WERI-Rb-1 (cell line): ENCODE results near the gene SLC22A31.
"Not testable (repeated sequence)": the region's sequence is repeated elsewhere in the genome, so short reads cannot be mapped to it uniquely, and the experiment has no call there.

ENCODE experiments used
- DNase-seq: peaks from one replicate; pipeline ENCODE4 v3.0.0-alpha.2; 2020
- H3K27ac ChIP-seq: fragments of 250-450 bp; sonication (Bioruptor Pico); 2 replicates; pipeline ENCODE4 v1.5.1; 2020; ENCODE audit warnings: mild to moderate bottlenecking, moderate library complexity
- H3K27me3 ChIP-seq: fragments of 250-450 bp; sonication (Bioruptor Pico); 2 replicates; pipeline ENCODE4 v1.5.1; 2021; ENCODE audit warnings: mild to moderate bottlenecking, low read depth, moderate library complexity; ENCODE audit not compliant: insufficient read depth, severe bottlenecking
- H3K36me3 ChIP-seq: fragments of 250-450 bp; sonication (Bioruptor Pico); 2 replicates; pipeline ENCODE4 v1.5.1; 2020; ENCODE audit warnings: mild to moderate bottlenecking, moderate library complexity
- H3K4me3 ChIP-seq: 2 replicates; pipeline ENCODE4 v1.5.1; 2011; ENCODE audit warnings: low read depth, mild to moderate bottlenecking, control low read depth, low read length
- H3K9me3 ChIP-seq: fragments of 250-450 bp; sonication (Bioruptor Pico); 2 replicates; pipeline ENCODE4 v1.5.1; 2021; ENCODE audit warnings: mild to moderate bottlenecking, moderate library complexity; ENCODE audit not compliant: severe bottlenecking
- CTCF ChIP-seq: IDR thresholded peaks from 2 replicates; pipeline ENCODE4 v1.5.1; 2011; ENCODE audit warnings: low read depth, mild to moderate bottlenecking, control low read depth, inconsistent platforms, low read length

Gene SLC22A31

DNA sequence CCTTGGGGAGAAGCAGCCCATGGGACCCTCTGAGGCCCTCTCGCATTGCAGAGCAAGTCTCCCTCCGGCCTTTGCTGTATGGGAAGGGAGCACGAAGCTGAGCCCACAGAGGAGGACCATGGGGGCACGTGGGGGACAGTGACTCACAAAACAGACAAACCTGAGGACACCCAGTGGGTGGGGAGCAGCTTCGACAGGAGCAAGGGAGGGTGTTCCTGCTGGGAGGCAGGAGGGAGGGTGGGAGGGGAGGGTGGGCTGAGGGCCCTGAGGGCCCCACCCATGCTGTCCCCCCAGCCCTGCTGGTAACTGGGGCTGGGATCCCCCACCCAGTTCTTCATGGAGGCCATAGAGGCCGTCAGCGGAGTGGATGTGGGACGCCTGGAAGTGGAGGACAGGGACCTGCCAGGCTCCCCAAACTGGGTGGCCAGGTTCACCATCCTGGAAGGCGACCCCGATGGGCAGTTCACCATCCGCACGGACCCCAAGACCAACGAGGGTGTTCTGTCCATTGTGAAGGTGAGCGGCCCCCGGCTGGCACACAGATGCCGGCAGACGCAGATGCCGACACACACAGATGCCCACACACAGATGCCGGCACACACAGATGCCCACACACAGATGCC lies 12.5 kb downstream of the SLC22A31 start:
- TF ChIP-seq CTCF, result no peak
- DNase-seq, result no peak
- Histone ChIP-seq H3K36me3 (no peaks in the 10 kb centered on the region), H3K9me3 (no peaks in the 10 kb centered on the region), H3K27me3 (no peaks in the 10 kb centered on the region), H3K27ac (no peak overlapping the region), H3K4me3 (no peak overlapping the region)

GRCh38 chr16:89187032-89187769 lies 13.1 kb downstream of the SLC22A31 start:
- Histone ChIP-seq H3K4me3 (no peak overlapping the region), H3K27me3 (no peaks in the 10 kb centered on the region), H3K36me3 (no peaks in the 10 kb centered on the region), H3K9me3 (no peaks in the 10 kb centered on the region), H3K27ac (no peak overlapping the region)
- no peak for TF ChIP-seq CTCF
- DNase-seq, result no peak

- H3K9me3 ChIP-seq, H3K27ac ChIP-seq: not testable (repeated sequence)
Observed at GRCh38 chr16:89186593-89187031, 13.7 kb downstream of the SLC22A31 start.

DNA sequence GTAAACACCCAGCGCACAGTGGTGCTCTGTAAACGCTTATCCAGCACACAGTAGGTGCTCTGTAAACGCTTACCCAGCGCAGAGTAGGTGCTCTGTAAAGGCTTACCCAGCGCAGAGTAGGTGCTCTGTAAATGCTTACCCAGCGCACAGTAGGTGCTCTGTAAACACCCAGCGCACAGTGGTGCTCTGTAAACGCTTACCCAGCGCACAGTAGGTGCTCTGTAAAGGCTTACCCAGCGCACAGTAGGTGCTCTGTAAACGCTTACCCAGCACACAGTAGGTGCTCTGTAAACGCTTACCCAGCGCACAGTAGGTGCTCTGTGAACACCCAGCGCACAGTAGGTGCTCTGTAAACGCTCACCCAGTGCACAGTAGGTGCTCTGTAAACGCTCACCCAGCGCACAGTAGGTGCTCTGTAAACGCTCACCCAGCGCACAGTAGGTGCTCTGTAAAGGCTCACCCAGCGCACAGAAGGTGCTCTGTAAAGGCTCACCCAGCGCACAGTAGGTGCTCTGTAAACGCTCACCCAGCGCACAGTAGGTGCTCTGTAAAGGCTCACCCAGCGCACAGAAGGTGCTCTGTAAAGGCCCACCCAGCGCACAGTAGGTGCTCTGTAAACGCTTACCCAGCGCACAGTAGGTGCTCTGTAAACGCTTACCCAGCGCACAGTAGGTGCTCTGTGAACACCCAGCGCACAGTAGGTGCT lies 14.3 kb downstream of the SLC22A31 start:
- not testable (repeated sequence) for H3K27me3 ChIP-seq, H3K4me3 ChIP-seq, DNase-seq, H3K27ac ChIP-seq, H3K36me3 ChIP-seq, H3K9me3 ChIP-seq

More at GRCh38 chr16:89186593-89187031, 13.7 kb downstream of the SLC22A31 start:
- not testable (repeated sequence) for H3K36me3 ChIP-seq, H3K27me3 ChIP-seq, H3K4me3 ChIP-seq, DNase-seq

DNA sequence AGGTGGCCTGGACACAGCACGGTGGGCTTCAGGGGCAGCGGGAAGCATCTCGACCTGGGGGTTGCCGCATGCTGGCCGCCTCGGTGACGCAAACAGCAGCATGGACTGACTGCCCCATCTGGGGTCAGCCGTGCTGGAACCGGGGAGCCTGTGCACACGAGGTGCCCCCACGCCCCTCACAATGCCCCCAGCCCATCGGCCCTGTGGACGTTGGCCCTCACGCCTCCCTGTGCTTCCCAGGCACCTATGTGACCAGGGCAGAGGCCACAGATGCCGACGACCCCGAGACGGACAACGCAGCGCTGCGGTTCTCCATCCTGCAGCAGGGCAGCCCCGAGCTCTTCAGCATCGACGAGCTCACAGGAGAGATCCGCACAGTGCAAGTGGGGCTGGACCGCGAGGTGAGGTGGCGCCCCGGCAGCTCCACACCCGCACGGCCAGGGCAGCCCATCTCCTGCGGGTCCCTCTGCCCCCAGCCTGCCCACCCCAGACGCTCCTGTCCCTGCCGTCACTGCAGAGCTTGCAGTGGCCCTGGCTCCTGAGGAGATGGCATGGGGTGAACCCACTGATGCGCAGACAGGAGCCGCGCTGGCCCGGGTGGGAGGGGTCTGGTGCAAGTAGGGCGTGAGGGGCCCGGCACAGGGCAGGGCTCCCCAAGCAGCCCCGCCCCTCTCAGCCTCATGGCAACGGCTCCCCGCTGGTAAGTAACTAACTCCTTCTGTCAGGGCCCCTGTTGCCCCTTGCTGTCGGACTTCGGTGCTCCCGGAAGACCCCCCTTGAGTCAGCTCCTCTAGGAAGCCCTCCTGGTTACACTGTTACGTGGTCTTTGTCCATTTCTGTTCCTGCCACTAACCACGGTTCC lies 15.2 kb downstream of the SLC22A31 start:
- H3K27me3 ChIP-seq, result no peaks in the 10 kb centered on the region
- DNase-seq, result no peak
- TF ChIP-seq CTCF, result no peak

GRCh38 chr16:89184677-89184932 lies 15.7 kb downstream of the SLC22A31 start:
- Histone ChIP-seq H3K36me3 (no peaks in the 10 kb centered on the region), H3K9me3 (no peaks in the 10 kb centered on the region), H3K27ac (no peak overlapping the region), H3K27me3 (no peaks in the 10 kb centered on the region), H3K4me3 (no peak overlapping the region)
- TF ChIP-seq CTCF, result no peak
- DNase-seq, result no peak

More for the DNA sequence above, 15.2 kb downstream of the SLC22A31 start:
- Histone ChIP-seq H3K9me3 (no peaks in the 10 kb centered on the region), H3K36me3 (no peaks in the 10 kb centered on the region), H3K4me3 (no peak overlapping the region), H3K27ac (no peak overlapping the region)
